HG03097 (cell line): Measurements from ENCODE around the gene MED8.

Source experiments
- ATAC-seq: cut with Tn5 transposase; IDR thresholded peaks from one replicate; pipeline ENCODE4 v1.9.1; 2021; ENCODE audit not compliant: unreplicated experiment, low FRiP score

MED8 gene

DNA sequence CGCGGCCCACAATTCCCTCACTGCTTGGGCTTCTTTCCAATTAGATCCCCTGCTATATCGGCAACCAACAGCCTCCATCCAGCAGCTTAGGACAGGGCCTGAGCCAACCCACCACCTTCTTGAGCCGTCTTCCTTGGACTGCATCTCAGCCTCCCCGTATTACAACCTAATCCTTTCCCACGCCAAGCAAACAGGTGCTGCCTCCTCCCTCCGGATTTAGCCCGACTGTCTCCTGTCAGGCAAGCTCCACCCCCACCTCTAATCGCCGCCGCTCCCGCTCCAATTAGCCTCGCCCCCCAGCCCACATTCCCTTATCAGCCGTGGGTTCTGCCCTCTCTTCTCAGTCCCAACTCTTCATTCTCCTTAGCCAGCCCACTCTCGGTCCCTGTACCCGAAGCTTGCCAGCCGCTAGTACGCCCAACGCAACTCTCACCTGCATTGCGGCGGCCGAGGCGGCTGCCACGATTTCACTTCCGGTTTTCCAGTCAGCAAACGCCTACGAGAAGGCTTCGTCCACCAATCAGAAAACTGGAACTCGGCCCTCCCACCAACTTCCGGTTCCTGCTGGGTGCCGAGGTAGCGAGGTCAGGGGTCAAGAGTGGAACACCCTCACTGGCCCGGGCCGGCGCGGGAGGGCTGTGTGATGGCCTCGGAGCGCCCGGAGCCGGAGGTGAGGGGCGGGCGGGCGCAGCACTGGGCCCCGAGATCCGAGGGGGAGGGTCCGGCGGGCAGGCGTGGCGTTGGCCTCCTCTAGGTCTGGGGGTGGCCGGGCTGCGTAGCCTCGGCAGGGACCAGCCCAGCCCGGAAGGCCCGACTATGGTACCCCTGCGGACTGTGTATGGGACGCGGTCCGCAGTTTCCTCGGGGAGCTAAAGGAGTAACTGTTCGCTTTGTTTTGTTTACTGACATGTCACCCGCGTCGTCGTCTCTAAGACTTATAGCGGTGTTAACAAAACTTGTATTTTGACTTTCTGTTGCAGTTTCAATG lies at the start of gene MED8, which contains the start of gene SZT2:
Gene MED8 (minus strand): TSS at position 475 of the 988 bp plus-strand sequence. CDS start 36 bp downstream, at position 439.
Gene SZT2 (plus strand): TSS at position 574 of the 988 bp plus-strand sequence. CDS start 70 bp downstream, at position 644.
- ATAC-seq = peak; percentile 77

- ATAC-seq = no peak
These were observed 49.5 kb upstream of the MED8 start for GRCh38 chr1:43438953-43439581.

DNA sequence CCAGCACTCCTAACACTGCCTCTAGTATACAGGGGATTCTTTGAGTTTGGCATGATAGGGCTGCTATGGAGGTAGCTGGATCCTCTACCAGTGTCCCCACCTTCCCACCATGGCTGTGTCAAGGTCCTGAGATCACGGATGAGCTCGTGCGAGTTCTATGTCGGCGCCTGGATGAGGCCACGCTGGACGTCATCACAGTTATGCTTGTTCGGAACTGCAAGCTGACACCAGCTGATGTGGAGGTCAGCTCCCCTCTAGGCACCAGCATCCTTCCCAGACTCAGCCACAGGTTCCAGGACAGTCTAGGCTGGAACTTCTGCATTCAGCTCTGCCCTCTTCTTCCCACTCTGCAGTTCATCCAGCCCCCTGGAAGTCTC lies 49.0 kb upstream of the MED8 start:
- ATAC-seq = no peak

GRCh38 chr1:43438006-43438405 lies 48.4 kb upstream of the MED8 start:
- no peak for ATAC-seq

DNA sequence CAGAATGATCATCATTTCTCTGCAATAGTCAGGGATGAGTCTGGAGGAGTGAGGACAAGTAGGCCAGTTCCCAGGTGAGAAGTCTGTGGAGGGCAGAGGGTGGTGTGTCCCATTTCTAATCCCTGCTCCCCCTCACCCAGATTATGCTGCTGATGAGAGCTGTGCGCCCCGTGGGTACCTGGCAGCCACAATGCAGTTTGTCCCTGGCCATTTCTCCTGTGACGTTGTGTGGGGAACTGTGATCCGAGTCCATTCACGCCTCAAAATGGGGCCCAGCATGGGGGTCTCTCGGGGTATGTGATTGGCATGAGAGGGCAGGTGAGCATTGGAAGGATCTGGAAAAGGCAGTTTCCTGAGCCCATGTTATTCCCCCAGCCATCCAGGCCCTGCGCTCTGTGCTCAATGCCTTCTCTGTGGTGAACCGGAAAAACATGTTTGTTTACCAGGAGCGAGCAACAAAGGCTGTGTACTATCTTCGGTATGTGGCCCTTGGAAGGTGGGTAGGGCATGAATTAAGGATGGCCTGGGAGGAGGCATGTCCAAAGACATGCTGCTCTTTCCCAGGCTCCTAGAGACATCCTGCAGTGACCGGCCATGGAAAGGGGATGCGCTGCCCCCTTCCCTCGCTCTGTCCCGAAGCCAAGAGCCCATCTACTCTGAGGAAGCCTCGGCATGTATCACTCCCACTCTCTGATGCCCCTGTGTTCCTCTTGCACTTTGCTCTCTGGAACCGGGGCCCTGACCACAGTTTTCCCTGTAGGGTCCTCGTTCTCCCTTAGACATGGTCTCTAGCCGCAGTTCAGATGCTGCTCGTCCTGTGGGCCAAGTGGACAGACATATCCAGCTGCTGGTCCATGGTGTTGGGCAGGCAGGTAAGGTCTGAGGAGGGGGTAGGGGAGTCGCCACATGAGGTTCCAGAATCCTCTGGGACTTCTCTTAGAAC lies 47.7 kb upstream of the MED8 start:
- no peak for ATAC-seq

- no peak for ATAC-seq
These were observed 46.8 kb upstream of the MED8 start for GRCh38 chr1:43436371-43436770.

- no peak for ATAC-seq
These were observed 45.8 kb upstream of the MED8 start for GRCh38 chr1:43435146-43436145.

GRCh38 chr1:43434256-43434655 lies 44.7 kb upstream of the MED8 start:
- ATAC-seq = no peak

DNA sequence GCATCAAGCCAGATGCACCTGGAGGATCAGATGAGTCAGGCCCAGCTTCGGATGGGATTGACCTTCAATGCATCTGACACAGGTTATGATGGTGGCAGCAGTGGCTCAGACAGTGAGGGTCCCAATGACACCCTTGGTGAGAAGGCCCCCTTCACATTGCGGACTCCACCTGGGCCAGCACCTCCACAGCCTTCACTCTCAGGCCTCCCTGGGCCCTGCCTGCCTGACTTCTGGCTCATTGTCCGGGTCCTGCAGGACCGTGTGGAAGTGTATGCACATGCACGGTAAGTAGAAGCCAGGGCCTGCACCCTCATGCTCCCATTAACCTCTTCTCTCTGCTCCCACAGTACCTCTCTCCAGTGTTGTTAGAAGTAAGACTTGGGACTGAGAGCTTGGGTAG lies 43.3 kb upstream of the MED8 start:
- no peak for ATAC-seq

- ATAC-seq = no peak
These were observed 42.7 kb upstream of the MED8 start for GRCh38 chr1:43432171-43432860.

- ATAC-seq = no peak
These were observed 42.1 kb upstream of the MED8 start for GRCh38 chr1:43431676-43432075.

DNA sequence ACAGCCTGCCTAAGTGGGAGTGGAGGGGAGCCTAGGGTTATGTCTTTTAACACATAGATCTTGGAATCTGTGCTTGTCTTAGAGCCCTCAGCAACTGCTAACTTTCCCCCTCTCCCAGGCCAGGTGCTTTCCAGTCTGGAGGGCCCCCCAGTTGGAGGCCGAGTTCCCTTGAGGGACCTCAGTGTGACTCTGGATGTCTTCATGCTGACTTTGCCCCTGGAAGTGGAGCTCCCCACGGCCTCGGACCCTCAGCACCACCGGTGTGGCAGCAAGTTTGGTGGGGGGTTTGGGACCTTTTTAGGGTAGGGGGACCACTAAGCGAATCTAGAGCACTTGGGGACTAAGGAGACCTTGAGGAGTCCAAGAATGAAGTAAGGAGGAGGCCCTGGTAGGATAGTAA lies 41.2 kb upstream of the MED8 start:
- no peak for ATAC-seq

DNA sequence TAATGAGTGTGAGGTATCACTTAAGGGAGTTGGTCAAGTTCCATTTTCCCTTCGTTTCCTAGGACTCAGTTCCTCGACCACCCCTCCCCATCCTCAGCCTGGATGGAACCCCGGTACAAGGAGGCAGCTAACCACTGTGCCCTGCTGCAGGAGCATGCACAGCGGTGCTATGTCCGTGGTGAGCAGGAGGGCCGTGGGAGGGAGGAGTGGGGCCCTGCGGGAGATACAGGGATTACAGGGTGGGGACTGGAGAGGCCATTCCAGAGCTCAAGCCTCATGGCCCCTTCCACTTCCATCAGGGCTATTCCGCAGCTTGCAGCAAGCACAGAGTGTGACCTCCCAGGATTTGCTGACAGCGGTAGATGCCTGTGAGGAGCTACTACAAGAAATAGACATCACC lies 38.3 kb upstream of the MED8 start:
- ATAC-seq = no peak

DNA sequence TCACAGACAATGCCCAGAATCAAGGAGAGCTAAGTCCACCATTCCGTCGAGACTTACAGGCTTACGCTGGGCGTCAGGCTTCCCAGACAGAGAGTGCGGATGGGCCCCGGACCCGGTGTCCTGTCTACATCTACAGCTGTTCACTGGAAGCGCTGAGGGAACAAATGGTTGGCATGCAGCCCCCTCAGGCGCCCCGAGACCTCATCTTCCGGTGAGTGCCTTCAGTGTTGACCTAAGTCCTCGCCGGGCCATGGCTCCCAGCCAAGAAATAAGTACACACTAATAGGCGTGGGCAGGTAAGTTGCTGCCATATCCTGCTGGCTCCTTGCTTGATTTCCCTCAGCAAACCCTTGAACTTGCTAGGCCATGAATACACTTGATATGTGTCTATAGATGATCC lies 37.9 kb upstream of the MED8 start:
- ATAC-seq = no peak

- ATAC-seq = no peak
These were observed 36.6 kb upstream of the MED8 start for GRCh38 chr1:43426221-43426620.

DNA sequence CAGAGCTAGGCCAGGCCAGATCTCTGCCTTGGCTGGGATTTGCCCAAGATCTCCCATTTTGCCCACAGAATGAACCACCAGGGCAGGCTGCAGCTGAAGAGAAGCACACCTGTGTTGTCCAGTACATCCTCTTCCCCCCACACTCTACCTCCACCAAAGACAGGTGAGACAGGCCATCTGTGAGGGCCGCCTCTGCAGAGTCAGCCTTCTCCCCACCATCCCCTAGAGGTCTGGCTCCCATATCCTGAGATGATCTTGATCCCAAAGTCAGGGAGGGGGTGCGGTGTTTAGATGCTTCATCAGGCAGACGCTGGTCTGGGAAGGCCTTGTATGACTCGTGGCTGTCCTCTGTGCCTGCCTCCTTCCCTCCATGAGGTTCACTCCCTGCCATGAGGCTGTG lies 35.4 kb upstream of the MED8 start:
- no peak for ATAC-seq

DNA sequence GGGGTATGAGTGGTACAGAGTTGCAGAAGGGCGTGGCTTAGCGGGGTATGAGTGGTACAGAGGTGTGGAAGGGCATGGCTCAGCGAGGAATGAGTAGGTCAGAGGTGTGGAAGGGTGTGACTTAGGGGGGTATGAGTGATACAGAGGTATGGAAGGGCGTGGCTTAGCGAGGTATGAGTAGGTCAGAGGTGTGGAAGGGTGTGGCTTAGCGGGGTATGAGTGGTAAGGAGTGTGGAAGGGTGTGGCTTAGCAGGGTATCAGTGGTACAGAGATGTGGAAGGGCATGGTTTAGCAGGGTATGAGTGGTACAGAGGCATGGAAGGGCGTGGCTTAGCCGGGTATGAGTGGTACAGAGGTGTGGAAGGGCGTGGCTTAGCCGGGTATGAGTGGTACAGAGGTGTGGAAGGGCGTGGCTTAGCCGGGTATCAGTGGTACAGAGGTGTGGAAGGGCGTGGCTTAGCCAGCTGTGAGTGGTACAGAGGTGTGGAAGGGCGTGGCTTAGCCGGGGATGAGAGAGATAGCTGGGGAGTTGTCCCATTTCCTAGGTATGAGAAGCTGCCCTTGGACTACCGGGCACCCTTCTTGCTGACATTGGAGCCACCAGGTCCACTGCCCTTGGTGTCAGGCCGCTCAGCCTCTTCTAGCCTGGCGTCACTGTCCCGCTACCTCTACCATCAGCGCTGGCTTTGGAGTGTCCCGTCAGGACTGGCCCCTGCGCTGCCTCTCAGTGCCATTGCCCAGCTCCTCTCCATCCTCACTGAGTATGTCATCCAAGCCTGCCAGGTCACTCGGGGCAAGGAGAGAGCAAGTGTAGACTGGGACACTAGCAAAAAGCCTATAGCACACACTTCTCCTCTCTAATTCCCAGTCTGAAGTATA lies 34.3 kb upstream of the MED8 start:
- ATAC-seq = no peak
